ENCODE results near the gene MCTS1. TPM values are rescaled to one million over a fixed set of nuclear protein-coding genes. Genes with fewer than 3 reads are reported as not detected.
"Not testable (repeated sequence)": the region's sequence is repeated elsewhere in the genome, so short reads cannot be mapped to it uniquely, and the experiment has no call there.

Gene MCTS1
- total and polyA plus RNA-seq, 2 donors (not counting 3 experiments of a cell fraction or from before 2014, with no cell fraction given): 36.1 to 70.0 TPM

- no peaks in the 10 kb centered on the region for H3K9me1 ChIP-seq (replicated peaks; ENCODE audit: control insufficient read depth, extremely low read depth, insufficient read depth, low read length)
- H4K20me1 ChIP-seq (replicated peaks; ENCODE audit: control insufficient read depth, extremely low read depth, insufficient read depth, low read length): no peaks in the 10 kb centered on the region
- BruUV-seq (replicated peaks): no TSS peak
- POLR2A ChIA-PET: no interaction called here
- TF ChIP-seq POLR2AphosphoS5 (IDR thresholded peaks at IDR 0.05; ENCODE audit: insufficient read depth, low read depth, low read length) (no peak), FOS (IDR thresholded peaks at IDR 0.05; ENCODE audit: borderline replicate concordance, insufficient read depth, low read length) (no peak), MYC (IDR thresholded peaks at IDR 0.05; ENCODE audit: low read depth, low read length) (no peak), CTCF (IDR thresholded peaks at IDR 0.05; ENCODE audit: extremely low read depth in 1 of 2, insufficient read depth in 1 of 2, low read depth in 1 of 2, low read length in 2 of 2) (no peak), GATA2 (IDR thresholded peaks at IDR 0.05; ENCODE audit: insufficient read depth, insufficient read length, low read depth, low read length) (no peak), EZH2 (IDR thresholded peaks at IDR 0.05; ENCODE audit: borderline replicate concordance, low read depth, low read length, severe bottlenecking) (no peak), POLR2A (IDR thresholded peaks at IDR 0.05; ENCODE audit: low read depth, low read length) (no peak), MAX (IDR thresholded peaks at IDR 0.05; ENCODE audit: insufficient read depth, insufficient read length) (no peak), JUN (IDR thresholded peaks at IDR 0.05; ENCODE audit: borderline replicate concordance, insufficient read depth, insufficient read length, low read depth) (no peak)
- CTCF ChIA-PET: no interaction called here
- H3K4me3 ChIP-seq (replicated peaks in 1 of 3; ENCODE audit: insufficient read depth in 1 of 3, low read depth in 1 of 3, low read length in 3 of 3): no peak overlapping the region
- no peaks in the 10 kb centered on the region for H3K4me1 ChIP-seq (ENCODE audit: control insufficient read depth, extremely low read depth, insufficient read depth, low read length)
- H3K36me3 ChIP-seq (ENCODE audit: control insufficient read depth in 2 of 2, extremely low read depth in 1 of 2, insufficient read depth in 2 of 2, low read length in 2 of 2): no peaks in the 10 kb centered on the region
- no peak for FAIRE-seq
- H3K9me3 ChIP-seq (replicated peaks; ENCODE audit: control insufficient read depth, insufficient read depth, low read length): no peaks in the 10 kb centered on the region
- intact Hi-C loops (cut with micrococcal nuclease): no loop called here
- no peak overlapping the region for H2AFZ ChIP-seq (ENCODE audit: low read depth, low read length)
- H3K79me2 ChIP-seq (ENCODE audit: control insufficient read depth, insufficient read depth, low read length): no peaks in the 10 kb centered on the region
- H3K4me2 ChIP-seq (ENCODE audit: insufficient read depth, low read length): no peak overlapping the region
- H3K27me3 ChIP-seq (ENCODE audit: control insufficient read depth in 2 of 2, insufficient read depth in 2 of 2, low read length in 2 of 2): no peaks in the 10 kb centered on the region
- no peak overlapping the region for H3K9ac ChIP-seq (replicated peaks; ENCODE audit: extremely low read depth, insufficient read depth, low read length)
- dilution Hi-C loops (cut with MboI; ENCODE audit: extremely low pct_ligation_motif_present, low sequenced_read_pairs): no loop called here
- no peak for DNase-seq (ENCODE audit: low read depth, low spot score)
- H3K27ac ChIP-seq (ENCODE audit: insufficient read depth, low read depth, low read length): no peak overlapping the region
Measured at GRCh38 chrX:120570011-120570600, 33.8 kb upstream of the MCTS1 start.

- dilution Hi-C loops (cut with MboI; ENCODE audit: extremely low pct_ligation_motif_present, low sequenced_read_pairs); H3K36me3 ChIP-seq (ENCODE audit: control insufficient read depth in 2 of 2, extremely low read depth in 1 of 2, insufficient read depth in 2 of 2, low read length in 2 of 2); H2AFZ ChIP-seq (ENCODE audit: low read depth, low read length); H3K4me2 ChIP-seq (ENCODE audit: insufficient read depth, low read length); H3K27me3 ChIP-seq (ENCODE audit: control insufficient read depth in 2 of 2, insufficient read depth in 2 of 2, low read length in 2 of 2); POLR2A ChIA-PET; H3K27ac ChIP-seq (ENCODE audit: insufficient read depth, low read depth, low read length); H3K4me3 ChIP-seq (replicated peaks in 1 of 3; ENCODE audit: insufficient read depth in 1 of 3, low read depth in 1 of 3, low read length in 3 of 3); DNase-seq (ENCODE audit: low read depth, low spot score); FAIRE-seq; H3K9me1 ChIP-seq (replicated peaks; ENCODE audit: control insufficient read depth, extremely low read depth, insufficient read depth, low read length); intact Hi-C loops (cut with micrococcal nuclease); H3K4me1 ChIP-seq (ENCODE audit: control insufficient read depth, extremely low read depth, insufficient read depth, low read length); H3K9ac ChIP-seq (replicated peaks; ENCODE audit: extremely low read depth, insufficient read depth, low read length); H4K20me1 ChIP-seq (replicated peaks; ENCODE audit: control insufficient read depth, extremely low read depth, insufficient read depth, low read length); BruUV-seq (replicated peaks); CTCF ChIA-PET; H3K79me2 ChIP-seq (ENCODE audit: control insufficient read depth, insufficient read depth, low read length); H3K9me3 ChIP-seq (replicated peaks; ENCODE audit: control insufficient read depth, insufficient read depth, low read length): not testable (repeated sequence)
Measured at GRCh38 chrX:120573806-120574205, 30.1 kb upstream of the MCTS1 start.

Data from endothelial cell of umbilical vein (primary cell).